ENCODE results near the gene DFFA. TPM values are rescaled to one million over a fixed set of nuclear protein-coding genes. Genes with fewer than 3 reads are reported as not detected.

The DFFA gene
- total RNA-seq, result 17.2 and 27.1 TPM in 2 replicates
- polyA plus RNA-seq (2012), result 27.3 TPM

GRCh38 chr1:10472220-10473144, at the start of gene DFFA:
Gene DFFA (minus strand): TSS chr1:10472529. CDS start chr1:10472458, 71 bp downstream.
- peak; percentile 96 for DNase-seq (ENCODE audit: low read depth)

- no peak for DNase-seq (ENCODE audit: low read depth)
Measured at GRCh38 chr1:10521537-10522157, 49.3 kb upstream of the DFFA start.

- DNase-seq (ENCODE audit: low read depth), result no peak
Measured at GRCh38 chr1:10520952-10521351, 48.6 kb upstream of the DFFA start.

GRCh38 chr1:10520497-10520896, 48.2 kb upstream of the DFFA start:
- DNase-seq (ENCODE audit: low read depth), result no peak

GRCh38 chr1:10519016-10519417, 46.7 kb upstream of the DFFA start:
- no peak for DNase-seq (ENCODE audit: low read depth)

GRCh38 chr1:10517677-10517982, 45.3 kb upstream of the DFFA start:
- no peak for DNase-seq (ENCODE audit: low read depth)

- DNase-seq (ENCODE audit: low read depth), result no peak
Measured at GRCh38 chr1:10516925-10517676, 44.8 kb upstream of the DFFA start.

- no peak for DNase-seq (ENCODE audit: low read depth)
Measured at GRCh38 chr1:10515976-10516750, 43.8 kb upstream of the DFFA start.

GRCh38 chr1:10515301-10515975, 43.1 kb upstream of the DFFA start:
- DNase-seq (ENCODE audit: low read depth), result peak; percentile 16

- peak; percentile 66 for DNase-seq (ENCODE audit: low read depth)
Measured at GRCh38 chr1:10514490-10515235, 42.3 kb upstream of the DFFA start.

GRCh38 chr1:10513199-10513598, 40.9 kb upstream of the DFFA start:
- no peak for DNase-seq (ENCODE audit: low read depth)

- peak; percentile 15 for DNase-seq (ENCODE audit: low read depth)
Measured at GRCh38 chr1:10511494-10511885, 39.2 kb upstream of the DFFA start.

GRCh38 chr1:10510520-10511493, 38.5 kb upstream of the DFFA start:
- DNase-seq (ENCODE audit: low read depth), result peak; percentile 69

GRCh38 chr1:10509809-10510509, 37.6 kb upstream of the DFFA start:
- DNase-seq (ENCODE audit: low read depth), result no peak

GRCh38 chr1:10508511-10508951, 36.2 kb upstream of the DFFA start:
- peak; percentile 89 for DNase-seq (ENCODE audit: low read depth)

GRCh38 chr1:10507111-10507879, 35.0 kb upstream of the DFFA start:
- peak; percentile 71 for DNase-seq (ENCODE audit: low read depth)

GRCh38 chr1:10506677-10507047, 34.3 kb upstream of the DFFA start:
- no peak for DNase-seq (ENCODE audit: low read depth)
